ENCODE results near the gene FTH1. TPM values are rescaled to one million over a fixed set of nuclear protein-coding genes. Genes with fewer than 3 reads are reported as not detected.

The FTH1 gene
- polyA plus RNA-seq, 1 donor from 2014 or later: 597 TPM

DNA sequence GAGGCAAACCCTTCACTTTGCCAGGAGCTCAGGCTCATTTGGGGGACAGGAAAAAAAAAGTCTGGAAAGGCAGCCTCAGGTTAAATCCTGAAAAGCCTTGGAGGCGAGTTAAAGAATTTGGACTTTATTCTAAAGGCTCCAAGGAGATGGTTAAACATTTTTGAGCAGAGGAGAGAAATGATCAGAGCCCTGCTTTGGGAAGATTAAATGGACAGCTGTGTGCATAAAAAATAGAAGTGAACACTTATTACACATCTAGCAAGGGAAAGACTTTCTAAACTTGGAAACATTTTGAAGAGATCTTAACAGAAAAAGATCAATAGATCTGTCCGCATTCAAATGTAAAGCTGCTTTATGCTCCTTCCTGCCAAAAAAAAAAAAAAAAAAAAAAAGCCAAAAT is 41.7 kb downstream of the FTH1 start:
- Histone ChIP-seq H3K79me2 (replicated peaks; ENCODE audit: insufficient read depth, low read length) (no peaks in the 10 kb centered on the region), H3F3A (ENCODE audit: insufficient read depth, low read length, poor library complexity, severe bottlenecking) (no peaks in the 10 kb centered on the region), H4K20me1 (ENCODE audit: insufficient read depth) (no peaks in the 10 kb centered on the region), H3K27me3 (ENCODE audit: insufficient read depth, low read depth, low read length) (no peaks in the 10 kb centered on the region), H3K27ac (ENCODE audit: low read length) (no peak overlapping the region), H3K36me3 (ENCODE audit: insufficient read depth, low read length) (no peaks in the 10 kb centered on the region), H3K9ac (ENCODE audit: low read length) (no peak overlapping the region), H3K9me3 (ENCODE audit: low read length) (no peaks in the 10 kb centered on the region), H3K4me3 (ENCODE audit: low read length) (no peak overlapping the region), H3K4me2 (ENCODE audit: low read length) (no peak overlapping the region), H2AFZ (ENCODE audit: low read depth, low read length) (no peak overlapping the region), H3K9me2 (ENCODE audit: insufficient read depth, low read length) (no peaks in the 10 kb centered on the region)
- TF ChIP-seq SMC3 (conservative IDR thresholded peaks at IDR 0.05; ENCODE audit: poor library complexity): no peak
- TF ChIP-seq EZH2 (IDR thresholded peaks at IDR 0.05; ENCODE audit: borderline replicate concordance, insufficient read depth, low read length, poor library complexity, severe bottlenecking): no peak
- TF ChIP-seq, protein P1, sequence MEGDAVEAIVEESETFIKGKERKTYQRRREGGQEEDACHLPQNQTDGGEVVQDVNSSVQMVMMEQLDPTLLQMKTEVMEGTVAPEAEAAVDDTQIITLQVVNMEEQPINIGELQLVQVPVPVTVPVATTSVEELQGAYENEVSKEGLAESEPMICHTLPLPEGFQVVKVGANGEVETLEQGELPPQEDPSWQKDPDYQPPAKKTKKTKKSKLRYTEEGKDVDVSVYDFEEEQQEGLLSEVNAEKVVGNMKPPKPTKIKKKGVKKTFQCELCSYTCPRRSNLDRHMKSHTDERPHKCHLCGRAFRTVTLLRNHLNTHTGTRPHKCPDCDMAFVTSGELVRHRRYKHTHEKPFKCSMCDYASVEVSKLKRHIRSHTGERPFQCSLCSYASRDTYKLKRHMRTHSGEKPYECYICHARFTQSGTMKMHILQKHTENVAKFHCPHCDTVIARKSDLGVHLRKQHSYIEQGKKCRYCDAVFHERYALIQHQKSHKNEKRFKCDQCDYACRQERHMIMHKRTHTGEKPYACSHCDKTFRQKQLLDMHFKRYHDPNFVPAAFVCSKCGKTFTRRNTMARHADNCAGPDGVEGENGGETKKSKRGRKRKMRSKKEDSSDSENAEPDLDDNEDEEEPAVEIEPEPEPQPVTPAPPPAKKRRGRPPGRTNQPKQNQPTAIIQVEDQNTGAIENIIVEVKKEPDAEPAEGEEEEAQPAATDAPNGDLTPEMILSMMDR (IDR thresholded peaks at IDR 0.05; ENCODE audit: poor library complexity, severe bottlenecking): no peak
- TF ChIP-seq EP300 (conservative IDR thresholded peaks at IDR 0.05; ENCODE audit: poor library complexity, severe bottlenecking): no peak
- TF ChIP-seq TAF1 (IDR thresholded peaks at IDR 0.05; ENCODE audit: low read depth): no peak
- no peak for TF ChIP-seq POLR2AphosphoS5 (IDR thresholded peaks at IDR 0.05)
- no peak for TF ChIP-seq RAD21 (conservative IDR thresholded peaks at IDR 0.05)
- no peak for TF ChIP-seq MXI1 (conservative IDR thresholded peaks at IDR 0.05; ENCODE audit: poor library complexity, severe bottlenecking)
- TF ChIP-seq, protein P2, sequence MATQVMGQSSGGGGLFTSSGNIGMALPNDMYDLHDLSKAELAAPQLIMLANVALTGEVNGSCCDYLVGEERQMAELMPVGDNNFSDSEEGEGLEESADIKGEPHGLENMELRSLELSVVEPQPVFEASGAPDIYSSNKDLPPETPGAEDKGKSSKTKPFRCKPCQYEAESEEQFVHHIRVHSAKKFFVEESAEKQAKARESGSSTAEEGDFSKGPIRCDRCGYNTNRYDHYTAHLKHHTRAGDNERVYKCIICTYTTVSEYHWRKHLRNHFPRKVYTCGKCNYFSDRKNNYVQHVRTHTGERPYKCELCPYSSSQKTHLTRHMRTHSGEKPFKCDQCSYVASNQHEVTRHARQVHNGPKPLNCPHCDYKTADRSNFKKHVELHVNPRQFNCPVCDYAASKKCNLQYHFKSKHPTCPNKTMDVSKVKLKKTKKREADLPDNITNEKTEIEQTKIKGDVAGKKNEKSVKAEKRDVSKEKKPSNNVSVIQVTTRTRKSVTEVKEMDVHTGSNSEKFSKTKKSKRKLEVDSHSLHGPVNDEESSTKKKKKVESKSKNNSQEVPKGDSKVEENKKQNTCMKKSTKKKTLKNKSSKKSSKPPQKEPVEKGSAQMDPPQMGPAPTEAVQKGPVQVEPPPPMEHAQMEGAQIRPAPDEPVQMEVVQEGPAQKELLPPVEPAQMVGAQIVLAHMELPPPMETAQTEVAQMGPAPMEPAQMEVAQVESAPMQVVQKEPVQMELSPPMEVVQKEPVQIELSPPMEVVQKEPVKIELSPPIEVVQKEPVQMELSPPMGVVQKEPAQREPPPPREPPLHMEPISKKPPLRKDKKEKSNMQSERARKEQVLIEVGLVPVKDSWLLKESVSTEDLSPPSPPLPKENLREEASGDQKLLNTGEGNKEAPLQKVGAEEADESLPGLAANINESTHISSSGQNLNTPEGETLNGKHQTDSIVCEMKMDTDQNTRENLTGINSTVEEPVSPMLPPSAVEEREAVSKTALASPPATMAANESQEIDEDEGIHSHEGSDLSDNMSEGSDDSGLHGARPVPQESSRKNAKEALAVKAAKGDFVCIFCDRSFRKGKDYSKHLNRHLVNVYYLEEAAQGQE (IDR thresholded peaks at IDR 0.05; ENCODE audit: borderline replicate concordance): no peak

DNA sequence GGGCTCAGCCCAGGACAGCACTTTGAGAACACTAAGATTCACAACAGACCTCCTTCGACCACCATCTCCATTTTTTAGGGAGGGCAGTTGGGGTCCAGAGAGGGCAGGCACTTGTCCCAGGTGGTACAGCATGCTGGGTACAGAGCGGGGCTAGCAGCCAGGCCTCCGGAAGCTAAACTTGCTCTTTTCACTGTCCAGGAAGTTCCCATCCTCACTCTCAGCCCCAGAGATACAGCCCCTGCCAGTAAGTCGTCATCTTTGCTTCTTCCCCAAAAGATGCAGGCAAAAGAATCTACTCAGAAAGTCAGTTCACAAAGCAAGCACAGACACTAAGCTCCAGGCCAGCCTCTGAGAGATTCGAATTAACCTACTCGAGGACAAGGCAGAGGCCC is 43.4 kb downstream of the FTH1 start:
- Histone ChIP-seq H3F3A (ENCODE audit: insufficient read depth, low read length, poor library complexity, severe bottlenecking) (no peaks in the 10 kb centered on the region), H4K20me1 (ENCODE audit: insufficient read depth) (no peaks in the 10 kb centered on the region), H3K9me2 (ENCODE audit: insufficient read depth, low read length) (no peaks in the 10 kb centered on the region), H3K36me3 (ENCODE audit: insufficient read depth, low read length) (no peaks in the 10 kb centered on the region), H3K9me3 (ENCODE audit: low read length) (no peaks in the 10 kb centered on the region), H3K4me3 (ENCODE audit: low read length) (no peak overlapping the region), H2AFZ (ENCODE audit: low read depth, low read length) (no peak overlapping the region), H3K4me2 (ENCODE audit: low read length) (no peak overlapping the region), H3K27ac (ENCODE audit: low read length) (no peak overlapping the region), H3K27me3 (ENCODE audit: insufficient read depth, low read depth, low read length) (peaks cover under 1% of the 10 kb centered on the region), H3K79me2 (replicated peaks; ENCODE audit: insufficient read depth, low read length) (no peaks in the 10 kb centered on the region), H3K9ac (ENCODE audit: low read length) (no peak overlapping the region)
- TF ChIP-seq, protein P2 (IDR thresholded peaks at IDR 0.05; ENCODE audit: borderline replicate concordance): no peak
- no peak for TF ChIP-seq SMC3 (conservative IDR thresholded peaks at IDR 0.05; ENCODE audit: poor library complexity)
- TF ChIP-seq EP300 (conservative IDR thresholded peaks at IDR 0.05; ENCODE audit: poor library complexity, severe bottlenecking): no peak
- no peak for TF ChIP-seq TAF1 (IDR thresholded peaks at IDR 0.05; ENCODE audit: low read depth)
- no peak for TF ChIP-seq MXI1 (conservative IDR thresholded peaks at IDR 0.05; ENCODE audit: poor library complexity, severe bottlenecking)
- no peak for TF ChIP-seq POLR2AphosphoS5 (IDR thresholded peaks at IDR 0.05)
- TF ChIP-seq EZH2 (IDR thresholded peaks at IDR 0.05; ENCODE audit: borderline replicate concordance, insufficient read depth, low read length, poor library complexity, severe bottlenecking): no peak
- TF ChIP-seq RAD21 (conservative IDR thresholded peaks at IDR 0.05): no peak
- TF ChIP-seq, protein P1 (IDR thresholded peaks at IDR 0.05; ENCODE audit: poor library complexity, severe bottlenecking): no peak
